IPS-15b (cell line): Measurements from ENCODE around the gene TEX29.

Experiments used
- H3K27me3 ChIP-seq: one replicate; pipeline ENCODE4 v1.6.1; 2013; ENCODE audit warnings: low read length; ENCODE audit not compliant: control insufficient read depth, insufficient read depth
- H3K36me3 ChIP-seq: one replicate; pipeline ENCODE4 v1.6.1; 2013; ENCODE audit warnings: low read length; ENCODE audit not compliant: control insufficient read depth, insufficient read depth
- H3K4me1 ChIP-seq: one replicate; pipeline ENCODE4 v1.6.1; 2013; ENCODE audit warnings: mild to moderate bottlenecking, low read length; ENCODE audit not compliant: control insufficient read depth, insufficient read depth
- H3K4me3 ChIP-seq: one replicate; pipeline ENCODE4 v1.5.1; 2013; ENCODE audit warnings: low read depth, low read length
- H3K9ac ChIP-seq: one replicate; pipeline ENCODE4 v1.6.1; 2013; ENCODE audit warnings: low read depth, mild to moderate bottlenecking, low read length
- H3K9me3 ChIP-seq: one replicate; pipeline ENCODE4 v1.6.1; 2013; ENCODE audit warnings: mild to moderate bottlenecking, low read length; ENCODE audit not compliant: control insufficient read depth, insufficient read depth

Gene TEX29

GRCh38 chr13:111325941-111326620 is 5.6 kb downstream of the TEX29 start:
- H3K9ac ChIP-seq: no peak overlapping the region
- no peaks in the 10 kb centered on the region for H3K36me3 ChIP-seq
- H3K4me1 ChIP-seq: no peaks in the 10 kb centered on the region
- no peak overlapping the region for H3K4me3 ChIP-seq
- no peaks in the 10 kb centered on the region for H3K27me3 ChIP-seq
- no peaks in the 10 kb centered on the region for H3K9me3 ChIP-seq

- no peak overlapping the region for H3K4me3 ChIP-seq
- no peaks in the 10 kb centered on the region for H3K4me1 ChIP-seq
- no peak overlapping the region for H3K9ac ChIP-seq
- H3K27me3 ChIP-seq: no peaks in the 10 kb centered on the region
- no peaks in the 10 kb centered on the region for H3K9me3 ChIP-seq
- no peaks in the 10 kb centered on the region for H3K36me3 ChIP-seq
Measured at GRCh38 chr13:111326621-111326965, 6.2 kb downstream of the TEX29 start.

GRCh38 chr13:111326981-111327642 is 6.7 kb downstream of the TEX29 start:
- Histone ChIP-seq H3K36me3 (no peaks in the 10 kb centered on the region), H3K9ac (no peak overlapping the region), H3K27me3 (no peaks in the 10 kb centered on the region)

GRCh38 chr13:111327730-111328573 is 7.5 kb downstream of the TEX29 start:
- Histone ChIP-seq H3K27me3 (no peaks in the 10 kb centered on the region), H3K4me1 (no peaks in the 10 kb centered on the region), H3K9ac (no peak overlapping the region), H3K9me3 (no peaks in the 10 kb centered on the region), H3K4me3 (no peak overlapping the region), H3K36me3 (no peaks in the 10 kb centered on the region)

More at GRCh38 chr13:111326981-111327642, 6.7 kb downstream of the TEX29 start:
- no peak overlapping the region for H3K4me3 ChIP-seq
- no peaks in the 10 kb centered on the region for H3K9me3 ChIP-seq
- no peaks in the 10 kb centered on the region for H3K4me1 ChIP-seq

GRCh38 chr13:111328574-111329410 is 8.3 kb downstream of the TEX29 start:
- Histone ChIP-seq H3K4me3 (no peak overlapping the region), H3K9ac (no peak overlapping the region), H3K36me3 (no peaks in the 10 kb centered on the region), H3K9me3 (no peaks in the 10 kb centered on the region), H3K27me3 (no peaks in the 10 kb centered on the region), H3K4me1 (no peaks in the 10 kb centered on the region)

- H3K4me3 ChIP-seq: no peak overlapping the region
- H3K27me3 ChIP-seq: no peaks in the 10 kb centered on the region
- H3K9ac ChIP-seq: no peak overlapping the region
- no peaks in the 10 kb centered on the region for H3K9me3 ChIP-seq
- no peaks in the 10 kb centered on the region for H3K36me3 ChIP-seq
- no peaks in the 10 kb centered on the region for H3K4me1 ChIP-seq
Measured at GRCh38 chr13:111329641-111330040, 9.2 kb downstream of the TEX29 start.

GRCh38 chr13:111330066-111330610 is 9.7 kb downstream of the TEX29 start:
- Histone ChIP-seq H3K27me3 (no peaks in the 10 kb centered on the region), H3K4me1 (no peaks in the 10 kb centered on the region), H3K9ac (no peak overlapping the region), H3K4me3 (no peak overlapping the region), H3K36me3 (no peaks in the 10 kb centered on the region), H3K9me3 (no peaks in the 10 kb centered on the region)

GRCh38 chr13:111335298-111335697 is 14.9 kb downstream of the TEX29 start:
- Histone ChIP-seq H3K36me3 (no peaks in the 10 kb centered on the region), H3K4me3 (no peak overlapping the region), H3K9me3 (no peaks in the 10 kb centered on the region), H3K27me3 (no peaks in the 10 kb centered on the region), H3K4me1 (no peaks in the 10 kb centered on the region), H3K9ac (no peak overlapping the region)

GRCh38 chr13:111336666-111337065 is 16.2 kb downstream of the TEX29 start:
- Histone ChIP-seq H3K9me3 (no peaks in the 10 kb centered on the region), H3K27me3 (no peaks in the 10 kb centered on the region), H3K4me3 (no peak overlapping the region), H3K36me3 (no peaks in the 10 kb centered on the region), H3K9ac (no peak overlapping the region), H3K4me1 (no peaks in the 10 kb centered on the region)

- no peaks in the 10 kb centered on the region for H3K4me1 ChIP-seq
- H3K9me3 ChIP-seq: no peaks in the 10 kb centered on the region
- no peaks in the 10 kb centered on the region for H3K36me3 ChIP-seq
- no peaks in the 10 kb centered on the region for H3K27me3 ChIP-seq
- H3K4me3 ChIP-seq: no peak overlapping the region
- H3K9ac ChIP-seq: no peak overlapping the region
Measured at GRCh38 chr13:111337206-111337605, 16.8 kb downstream of the TEX29 start.

GRCh38 chr13:111337741-111338140 is 17.3 kb downstream of the TEX29 start:
- H3K36me3 ChIP-seq: no peaks in the 10 kb centered on the region
- H3K4me3 ChIP-seq: no peak overlapping the region
- H3K4me1 ChIP-seq: no peaks in the 10 kb centered on the region
- no peaks in the 10 kb centered on the region for H3K9me3 ChIP-seq
- no peaks in the 10 kb centered on the region for H3K27me3 ChIP-seq
- no peak overlapping the region for H3K9ac ChIP-seq
